HEK293 (cell line): Measurements from ENCODE around the gene ACTR1B.
"Not testable (repeated sequence)": the region's sequence is repeated elsewhere in the genome, so short reads cannot be mapped to it uniquely, and the experiment has no call there.

Source experiments
- CTCF ChIA-PET: fragments of 350-600 bp; formaldehyde crosslinking; extraction: SDS; loops from one replicate; lab custom pipeline; 2021; ENCODE audit warnings: antibody characterized with exemption; lab: Yijun Ruan, JAX
- POLR2A ChIA-PET: fragments of 300-600 bp; formaldehyde crosslinking; extraction: SDS; loops from one replicate; lab custom pipeline; 2020; ENCODE audit warnings: antibody characterized with exemption, inconsistent platforms; lab: Yijun Ruan, JAX
- H3K27ac ChIP-seq: fragments of 200-500 bp; sonication (Bioruptor generic); 2 replicates; pipeline ENCODE4 v1.5.1; 2014; ENCODE audit warnings: low read depth, low read length, control low read depth, inconsistent platforms; ENCODE audit errors: extremely low read depth
- H3K36me3 ChIP-seq, 2 experiments: fragments of 200-500 bp in 1 of 2; sonication (Bioruptor generic) in 1 of 2; 1 replicate in 1 of 2; 2 replicates in 1 of 2; pipeline ENCODE4 v1.5.1; 2014 to 2017; ENCODE audit warnings: inconsistent platforms in 2 of 2, low read length in 2 of 2; ENCODE audit not compliant: control insufficient read depth in 2 of 2, insufficient read depth in 1 of 2
- H3K4me1 ChIP-seq: fragments of 200-500 bp; sonication (Bioruptor generic); 2 replicates; pipeline ENCODE4 v1.5.1; 2014; ENCODE audit warnings: mild to moderate bottlenecking, low read length, inconsistent platforms; ENCODE audit not compliant: control insufficient read depth, insufficient read depth
- H3K4me3 ChIP-seq: 2 replicates; pipeline ENCODE4 v1.5.1; 2011; ENCODE audit warnings: low read depth, mild to moderate bottlenecking, control low read depth, low read length, moderate library complexity
- H3K9me3 ChIP-seq: fragments of 200-500 bp; sonication (Bioruptor generic); 2 replicates; pipeline ENCODE4 v1.5.1; 2014; ENCODE audit warnings: low read depth, low read length, inconsistent platforms; ENCODE audit not compliant: control insufficient read depth, insufficient read depth
- FEZF1 ChIP-seq: fragments of 450-650 bp; formaldehyde crosslinking; IDR thresholded peaks from 2 replicates; pipeline ENCODE4 v1.5.1; 2016; ENCODE audit warnings: missing biosample characterization, missing genetic modification characterization
- HOXD13 ChIP-seq: sonication (generic); formaldehyde crosslinking; IDR thresholded peaks from 2 replicates; pipeline ENCODE4 v1.8.0; 2022; ENCODE audit warnings: missing genetic modification reagents, borderline replicate concordance
- IKZF3 ChIP-seq: fragments of 450-650 bp; IDR thresholded peaks from 2 replicates; pipeline ENCODE4 v1.5.0; 2018; ENCODE audit warnings: missing biosample characterization, mild to moderate bottlenecking, missing genetic modification characterization, moderate library complexity
- KLF17 ChIP-seq: fragments of 450-650 bp; formaldehyde crosslinking; IDR thresholded peaks from 2 replicates; pipeline ENCODE4 v1.5.1; 2016; ENCODE audit warnings: missing biosample characterization, missing genetic modification characterization
- MZF1 ChIP-seq: fragments of 450-650 bp; formaldehyde crosslinking; IDR thresholded peaks from 2 replicates; pipeline ENCODE4 v1.5.1; 2017; ENCODE audit warnings: missing biosample characterization, missing genetic modification characterization, borderline replicate concordance
- RBAK ChIP-seq: fragments of 450-650 bp; formaldehyde crosslinking; IDR thresholded peaks from 2 replicates; pipeline ENCODE4 v1.5.1; 2016; ENCODE audit warnings: missing biosample characterization, missing genetic modification characterization
- ZBTB8A ChIP-seq: fragments of 450-650 bp; formaldehyde crosslinking; IDR thresholded peaks from 2 replicates; pipeline ENCODE4 v1.5.1; 2016; ENCODE audit warnings: missing biosample characterization, missing genetic modification characterization
- ZNF23 ChIP-seq: fragments of 450-650 bp; formaldehyde crosslinking; IDR thresholded peaks from 2 replicates; pipeline ENCODE4 v1.5.1; 2016; ENCODE audit warnings: missing biosample characterization, missing genetic modification characterization, borderline replicate concordance
- ZNF26 ChIP-seq: fragments of 450-650 bp; formaldehyde crosslinking; IDR thresholded peaks from 2 replicates; pipeline ENCODE4 v1.5.1; 2016; ENCODE audit warnings: missing biosample characterization, missing genetic modification characterization
- ZNF37A ChIP-seq: fragments of 450-650 bp; IDR thresholded peaks from 2 replicates; pipeline ENCODE4 v1.5.1; 2018; ENCODE audit warnings: missing biosample characterization, missing genetic modification characterization
- ZNF398 ChIP-seq: fragments of 450-650 bp; formaldehyde crosslinking; IDR thresholded peaks from 2 replicates; pipeline ENCODE4 v1.5.1; 2017; ENCODE audit warnings: missing biosample characterization, missing genetic modification characterization
- ZNF529 ChIP-seq: fragments of 450-650 bp; formaldehyde crosslinking; IDR thresholded peaks from 2 replicates; pipeline ENCODE4 v1.5.1; 2017; ENCODE audit warnings: missing genetic modification characterization, missing biosample characterization; ENCODE audit not compliant: insufficient replicate concordance
- ZNF560 ChIP-seq: fragments of 450-650 bp; formaldehyde crosslinking; IDR thresholded peaks from 2 replicates; pipeline ENCODE4 v1.5.1; 2017; ENCODE audit warnings: missing biosample characterization, missing genetic modification characterization, borderline replicate concordance
- ZNF654 ChIP-seq: fragments of 450-650 bp; formaldehyde crosslinking; IDR thresholded peaks from 2 replicates; pipeline ENCODE4 v1.5.1; 2016; ENCODE audit warnings: low read depth, missing biosample characterization, missing genetic modification characterization
- ZNF660 ChIP-seq: fragments of 450-650 bp; IDR thresholded peaks from 2 replicates; pipeline ENCODE4 v1.5.1; 2018; ENCODE audit warnings: missing biosample characterization, mild to moderate bottlenecking, missing genetic modification characterization
- ZNF664 ChIP-seq: fragments of 450-650 bp; formaldehyde crosslinking; IDR thresholded peaks from 2 replicates; pipeline ENCODE4 v1.5.1; 2016; ENCODE audit warnings: missing biosample characterization, missing genetic modification characterization
- ZNF692 ChIP-seq: fragments of 450-650 bp; formaldehyde crosslinking; IDR thresholded peaks from 2 replicates; pipeline ENCODE4 v1.5.1; 2016; ENCODE audit warnings: missing biosample characterization, missing genetic modification characterization
- ZSCAN16 ChIP-seq: fragments of 450-650 bp; formaldehyde crosslinking; IDR thresholded peaks from 2 replicates; pipeline ENCODE4 v1.5.1; 2016; ENCODE audit warnings: missing biosample characterization, missing genetic modification characterization
- ZSCAN4 ChIP-seq: fragments of 450-650 bp; formaldehyde crosslinking; IDR thresholded peaks from 2 replicates; pipeline ENCODE4 v1.5.1; 2017; ENCODE audit warnings: missing biosample characterization, missing genetic modification characterization

The ACTR1B gene

GRCh38 chr2:97712693-97713295 is 49.0 kb upstream of the ACTR1B start:
- CTCF ChIA-PET, result interaction anchor here (1.0 to 1.2 kb wide), 2 partner anchors 14 to 557 kb away, joined by 4 to 6 read pairs; no protein-coding TSS in a partner anchor
- Histone ChIP-seq H3K4me3 (no peak overlapping the region), H3K9me3 (no peaks in the 10 kb centered on the region), H3K4me1 (no peaks in the 10 kb centered on the region), H3K36me3 (no peaks in the 10 kb centered on the region), H3K27ac (no peak overlapping the region)
- POLR2A ChIA-PET, result no interaction called here
- TF ChIP-seq ZNF660 (tag by site-specific recombination) (no peak), ZNF664 (no peak), KLF17 (tag by site-specific recombination) (no peak), ZSCAN4 (tag by site-specific recombination) (no peak), ZNF37A (no peak), IKZF3 (tag by site-specific recombination) (no peak)

- CTCF ChIA-PET, result interaction anchor here (0.6 to 1.2 kb wide), 2 partner anchors 14 to 28 kb away, joined by 3 to 6 read pairs; no protein-coding TSS in a partner anchor
- H3K27ac ChIP-seq, H3K4me1 ChIP-seq, H3K36me3 ChIP-seq, POLR2A ChIA-PET, H3K4me3 ChIP-seq, H3K9me3 ChIP-seq: not testable (repeated sequence)
Measured at GRCh38 chr2:97712175-97712574, 48.3 kb upstream of the ACTR1B start.

- ChIA-PET CTCF (interaction anchor here (0.9 to 3.4 kb wide), 2 partner anchors 11 to 18 kb away, joined by 4 to 42 read pairs; no protein-coding TSS in a partner anchor), POLR2A (no interaction called here)
- Histone ChIP-seq H3K36me3 (no peaks in the 10 kb centered on the region), H3K27ac (no peak overlapping the region), H3K4me3 (no peak overlapping the region), H3K4me1 (no peaks in the 10 kb centered on the region)
- TF ChIP-seq ZNF660 (tag by site-specific recombination) (no peak), ZNF560 (tag by site-specific recombination) (no peak), RBAK (tag by site-specific recombination) (no peak), HOXD13 (CRISPR knock-in tag) (no peak), MZF1 (no peak), ZNF26 (tag by site-specific recombination) (no peak), ZNF23 (tag by site-specific recombination) (no peak), ZNF529 (tag by site-specific recombination) (no peak), FEZF1 (tag by site-specific recombination) (no peak)
- TF ChIP-seq, all 188 proteins: peak for 0
- H3K9me3 ChIP-seq, result no peaks in the 10 kb centered on the region
Measured at GRCh38 chr2:97711394-97711711, 47.5 kb upstream of the ACTR1B start.

GRCh38 chr2:97708608-97709007 is 44.8 kb upstream of the ACTR1B start:
- POLR2A ChIA-PET, result no interaction called here
- no peak overlapping the region for H3K27ac ChIP-seq
- CTCF ChIA-PET, result interaction anchor here (0.8 to 3.4 kb wide), 7 partner anchors 9 to 676 kb away, joined by 3 to 42 read pairs (median 5); no protein-coding TSS in a partner anchor
- no peaks in the 10 kb centered on the region for H3K36me3 ChIP-seq
- H3K4me1 ChIP-seq, result no peaks in the 10 kb centered on the region
- no peaks in the 10 kb centered on the region for H3K9me3 ChIP-seq
- H3K4me3 ChIP-seq, result no peak overlapping the region
- TF ChIP-seq ZNF398 (tag by site-specific recombination) (no peak), ZNF654 (tag by site-specific recombination) (no peak), ZNF692 (tag by site-specific recombination) (no peak), ZSCAN16 (tag by site-specific recombination) (no peak), ZBTB8A (tag by site-specific recombination) (no peak)
